Measurements from ENCODE around the gene KIAA1755.

DNA sequence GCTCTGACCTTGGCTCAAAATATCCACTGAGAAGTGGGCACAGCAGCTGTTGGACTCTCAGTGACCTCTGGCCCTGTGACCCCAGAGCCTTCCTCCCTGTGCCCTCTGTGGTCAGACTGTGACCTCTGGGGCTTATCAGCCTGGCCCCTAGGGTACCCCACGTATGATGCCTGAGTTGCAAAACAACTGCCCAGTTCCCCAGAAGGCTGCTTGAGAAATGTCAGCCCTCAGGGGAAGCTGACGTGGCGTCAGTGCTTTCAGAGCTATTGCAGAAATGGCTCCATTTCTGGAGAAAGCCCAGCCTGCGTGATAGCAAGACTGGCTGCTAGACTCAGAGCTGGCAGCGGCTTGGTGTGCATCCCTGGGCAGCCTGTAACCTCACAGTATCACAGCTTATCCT is 63.9 kb downstream of the KIAA1755 start:
- TF ChIP-seq, protein P1, sequence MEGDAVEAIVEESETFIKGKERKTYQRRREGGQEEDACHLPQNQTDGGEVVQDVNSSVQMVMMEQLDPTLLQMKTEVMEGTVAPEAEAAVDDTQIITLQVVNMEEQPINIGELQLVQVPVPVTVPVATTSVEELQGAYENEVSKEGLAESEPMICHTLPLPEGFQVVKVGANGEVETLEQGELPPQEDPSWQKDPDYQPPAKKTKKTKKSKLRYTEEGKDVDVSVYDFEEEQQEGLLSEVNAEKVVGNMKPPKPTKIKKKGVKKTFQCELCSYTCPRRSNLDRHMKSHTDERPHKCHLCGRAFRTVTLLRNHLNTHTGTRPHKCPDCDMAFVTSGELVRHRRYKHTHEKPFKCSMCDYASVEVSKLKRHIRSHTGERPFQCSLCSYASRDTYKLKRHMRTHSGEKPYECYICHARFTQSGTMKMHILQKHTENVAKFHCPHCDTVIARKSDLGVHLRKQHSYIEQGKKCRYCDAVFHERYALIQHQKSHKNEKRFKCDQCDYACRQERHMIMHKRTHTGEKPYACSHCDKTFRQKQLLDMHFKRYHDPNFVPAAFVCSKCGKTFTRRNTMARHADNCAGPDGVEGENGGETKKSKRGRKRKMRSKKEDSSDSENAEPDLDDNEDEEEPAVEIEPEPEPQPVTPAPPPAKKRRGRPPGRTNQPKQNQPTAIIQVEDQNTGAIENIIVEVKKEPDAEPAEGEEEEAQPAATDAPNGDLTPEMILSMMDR (IDR thresholded peaks at IDR 0.05) = no peak
- no peak for TF ChIP-seq POLR2A (IDR thresholded peaks at IDR 0.05)
